PFSK-1 (cell line): ENCODE results near the gene DDX10.

Experiments
- FOXP2 ChIP-seq: optimal IDR thresholded peaks from 2 replicates; pipeline ENCODE3; 2011; ENCODE audit warnings: borderline replicate concordance, control low read depth, inconsistent platforms; ENCODE audit not compliant: insufficient read depth; ENCODE audit errors: extremely low read length, extremely low read depth
- POLR2AphosphoS5 ChIP-seq: IDR thresholded peaks from 2 replicates; pipeline ENCODE4 v1.6.1; 2012; ENCODE audit warnings: low read depth, mild to moderate bottlenecking, control low read depth, low read length, moderate library complexity
- SIN3A ChIP-seq: IDR thresholded peaks from 2 replicates; pipeline ENCODE4 v1.6.1; 2012; ENCODE audit warnings: mild to moderate bottlenecking, low read length, moderate library complexity, borderline replicate concordance; ENCODE audit not compliant: insufficient read depth
- TF ChIP-seq, protein P1 (sequence below), 2 experiments: IDR thresholded peaks; 2 replicates each; pipeline versions ENCODE4 v1.6.1 to v1.8.0; 2011 to 2012; ENCODE audit warnings: low read depth in 2 of 2, low read length in 2 of 2, control low read depth in 1 of 2, inconsistent platforms in 1 of 2, mild to moderate bottlenecking in 1 of 2, moderate library complexity in 1 of 2; ENCODE audit not compliant: insufficient read depth in 1 of 2

DNA sequence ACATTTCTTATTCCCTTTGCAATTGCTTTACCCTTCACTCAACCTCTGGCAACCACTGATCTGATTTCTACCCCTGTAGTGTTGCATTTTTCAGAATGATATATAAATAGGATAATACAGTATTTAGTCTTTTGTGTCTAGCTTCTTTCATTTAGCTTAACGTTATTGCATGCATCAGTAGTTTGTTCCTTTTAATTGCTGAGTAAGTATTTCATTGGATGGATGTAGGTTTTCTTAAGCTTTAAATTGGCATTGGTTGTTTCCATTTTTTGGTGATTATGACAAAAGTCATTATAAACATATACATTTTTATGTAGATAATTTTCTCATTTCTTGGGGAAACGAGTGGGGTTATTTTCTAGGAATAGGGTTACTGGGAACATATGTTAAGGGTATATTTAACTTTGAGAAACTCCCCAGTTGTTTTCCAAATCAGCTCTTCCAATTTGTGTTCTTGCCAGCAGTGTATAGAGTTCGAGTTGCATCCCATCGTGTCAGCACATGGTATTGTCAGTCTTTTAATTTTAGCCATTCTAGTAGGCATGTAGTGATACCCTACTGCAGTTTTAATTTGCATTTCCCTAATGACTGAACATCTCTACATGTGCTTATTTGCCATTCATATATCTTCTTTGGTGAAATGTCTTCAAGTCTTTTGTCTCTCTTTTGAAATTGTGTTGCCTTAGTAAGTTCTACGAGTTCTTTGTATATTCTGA lies 60.3 kb downstream of the DDX10 start:
- TF ChIP-seq POLR2AphosphoS5 = no peak
- TF ChIP-seq, protein P1, sequence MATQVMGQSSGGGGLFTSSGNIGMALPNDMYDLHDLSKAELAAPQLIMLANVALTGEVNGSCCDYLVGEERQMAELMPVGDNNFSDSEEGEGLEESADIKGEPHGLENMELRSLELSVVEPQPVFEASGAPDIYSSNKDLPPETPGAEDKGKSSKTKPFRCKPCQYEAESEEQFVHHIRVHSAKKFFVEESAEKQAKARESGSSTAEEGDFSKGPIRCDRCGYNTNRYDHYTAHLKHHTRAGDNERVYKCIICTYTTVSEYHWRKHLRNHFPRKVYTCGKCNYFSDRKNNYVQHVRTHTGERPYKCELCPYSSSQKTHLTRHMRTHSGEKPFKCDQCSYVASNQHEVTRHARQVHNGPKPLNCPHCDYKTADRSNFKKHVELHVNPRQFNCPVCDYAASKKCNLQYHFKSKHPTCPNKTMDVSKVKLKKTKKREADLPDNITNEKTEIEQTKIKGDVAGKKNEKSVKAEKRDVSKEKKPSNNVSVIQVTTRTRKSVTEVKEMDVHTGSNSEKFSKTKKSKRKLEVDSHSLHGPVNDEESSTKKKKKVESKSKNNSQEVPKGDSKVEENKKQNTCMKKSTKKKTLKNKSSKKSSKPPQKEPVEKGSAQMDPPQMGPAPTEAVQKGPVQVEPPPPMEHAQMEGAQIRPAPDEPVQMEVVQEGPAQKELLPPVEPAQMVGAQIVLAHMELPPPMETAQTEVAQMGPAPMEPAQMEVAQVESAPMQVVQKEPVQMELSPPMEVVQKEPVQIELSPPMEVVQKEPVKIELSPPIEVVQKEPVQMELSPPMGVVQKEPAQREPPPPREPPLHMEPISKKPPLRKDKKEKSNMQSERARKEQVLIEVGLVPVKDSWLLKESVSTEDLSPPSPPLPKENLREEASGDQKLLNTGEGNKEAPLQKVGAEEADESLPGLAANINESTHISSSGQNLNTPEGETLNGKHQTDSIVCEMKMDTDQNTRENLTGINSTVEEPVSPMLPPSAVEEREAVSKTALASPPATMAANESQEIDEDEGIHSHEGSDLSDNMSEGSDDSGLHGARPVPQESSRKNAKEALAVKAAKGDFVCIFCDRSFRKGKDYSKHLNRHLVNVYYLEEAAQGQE (IDR thresholded peaks at IDR 0.05; ENCODE audit: insufficient read depth in 1 of 2, low read depth in 2 of 2, low read length in 2 of 2) = no peak
- TF ChIP-seq FOXP2 = no peak
- TF ChIP-seq SIN3A = no peak
